Activated naive CD8-positive, alpha-beta T cell treated with anti-CD3 and anti-CD28 coated beads, Interleukin-2, amount 50 U/mL, for 24 hours (primary cell): ENCODE results near the gene CSE1L.
"Not testable (repeated sequence)": the region's sequence is repeated elsewhere in the genome, so short reads cannot be mapped to it uniquely, and the experiment has no call there.

ENCODE experiments used
- ATAC-seq: fragments of 150-1000 bp; cut with Tn5 transposase; one replicate; pipeline ENCODE4 v1.10.0; 2021
- DNase-seq: peaks from one replicate; pipeline ENCODE4 v3.0.0; 2021
- H3K27ac Mint-ChIP-seq: one replicate; pipeline ENCODE4 v1.8.0; 2021; ENCODE audit warnings: mild to moderate bottlenecking, mixed read lengths
- H3K27me3 Mint-ChIP-seq: one replicate; pipeline ENCODE4 v1.8.0; 2021; ENCODE audit warnings: mixed read lengths
- H3K36me3 Mint-ChIP-seq: one replicate; pipeline ENCODE4 v1.8.0; 2021; ENCODE audit warnings: low read depth, mixed read lengths
- H3K4me1 Mint-ChIP-seq: one replicate; pipeline ENCODE4 v1.8.0; 2021; ENCODE audit warnings: mixed read lengths
- H3K4me3 Mint-ChIP-seq: one replicate; pipeline ENCODE4 v1.8.0; 2021; ENCODE audit warnings: mild to moderate bottlenecking, moderate library complexity, mixed read lengths
- H3K9me3 Mint-ChIP-seq: one replicate; pipeline ENCODE4 v1.8.0; 2021; ENCODE audit warnings: mixed read lengths

The CSE1L gene

DNA sequence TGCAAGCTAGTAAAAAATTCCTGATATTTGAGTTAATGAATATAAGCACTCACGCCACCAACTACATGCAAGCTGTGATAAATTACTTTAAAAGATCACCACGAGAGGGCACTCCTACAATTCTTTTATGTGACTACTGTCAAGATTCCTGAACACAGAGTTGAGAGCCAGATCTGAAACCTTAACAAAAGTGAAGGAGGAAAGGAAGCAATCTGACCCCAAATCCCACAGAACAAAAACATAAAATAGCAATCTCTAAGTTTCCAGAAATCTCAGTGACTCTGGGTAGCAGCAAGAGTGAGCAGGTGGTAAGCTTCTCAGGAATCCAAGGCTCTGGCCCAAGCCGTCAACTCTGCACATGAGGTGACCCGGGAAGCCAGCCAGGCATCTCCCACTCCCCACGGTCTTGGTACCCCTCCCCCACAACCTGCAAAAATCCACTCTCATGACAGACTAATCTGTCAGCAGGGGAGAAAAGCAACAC, 86.9 kb downstream of the CSE1L start:
- Mint-ChIP-seq H3K27ac (peak overlapping the region; percentile 5), H3K9me3 (no peaks in the 10 kb centered on the region), H3K4me1 (peaks cover 1% of the 10 kb centered on the region), H3K27me3 (no peaks in the 10 kb centered on the region), H3K4me3 (no peak overlapping the region), H3K36me3 (peaks cover 37% of the 10 kb centered on the region)
- ATAC-seq (no peak), DNase-seq (no peak)

DNA sequence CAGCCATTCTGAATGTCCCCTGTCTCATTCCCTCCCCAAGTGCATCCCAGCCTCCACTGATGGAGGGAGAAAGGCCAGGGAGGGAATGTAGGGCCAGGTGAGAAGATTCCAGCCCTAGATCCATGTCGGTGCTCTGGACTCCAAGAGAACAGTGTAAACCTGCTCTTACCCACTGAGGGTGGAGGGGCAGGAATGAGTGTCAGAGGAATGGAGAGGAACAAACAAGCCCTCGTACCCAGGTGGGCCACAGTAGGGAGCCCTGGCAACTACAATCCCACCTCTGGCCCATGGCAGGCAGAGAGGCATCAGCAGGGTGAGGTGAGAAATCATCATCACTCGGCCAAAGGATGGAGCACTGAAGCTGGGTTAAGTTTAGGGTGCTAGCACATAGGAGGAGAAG, 87.5 kb downstream of the CSE1L start:
- peaks cover 38% of the 10 kb centered on the region for H3K36me3 Mint-ChIP-seq

DNA sequence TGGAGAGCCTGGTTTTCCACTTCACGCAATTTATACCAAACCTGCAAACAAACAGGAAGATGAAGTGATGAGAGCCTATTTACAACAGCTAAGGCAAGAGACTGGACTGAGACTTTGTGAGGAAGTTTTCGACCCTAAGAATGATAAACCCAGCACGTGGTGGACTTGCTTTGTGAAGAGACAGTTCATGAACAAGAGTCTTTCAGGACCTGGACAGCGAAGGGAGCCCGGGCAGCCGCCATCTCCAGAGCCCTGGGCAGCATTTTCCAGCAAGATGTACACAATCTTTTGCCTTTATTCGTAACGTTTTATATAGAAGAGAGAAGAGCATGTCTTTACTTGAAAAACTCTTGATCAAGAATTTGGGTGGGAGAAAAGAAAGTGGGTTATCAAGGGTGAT, 88.7 kb downstream of the CSE1L start:
- Mint-ChIP-seq H3K27ac (peak overlapping the region; percentile 58), H3K36me3 (peaks cover 36% of the 10 kb centered on the region)
- H3K4me3 Mint-ChIP-seq, ATAC-seq, H3K27me3 Mint-ChIP-seq, DNase-seq, H3K9me3 Mint-ChIP-seq, H3K4me1 Mint-ChIP-seq: not testable (repeated sequence)

More for the DNA sequence above, 87.5 kb downstream of the CSE1L start:
- no peak for ATAC-seq
- Mint-ChIP-seq H3K4me3 (no peak overlapping the region), H3K27me3 (no peaks in the 10 kb centered on the region), H3K4me1 (peaks cover 1% of the 10 kb centered on the region), H3K27ac (peak overlapping the region; percentile 5), H3K9me3 (no peaks in the 10 kb centered on the region)
- no peak for DNase-seq

DNA sequence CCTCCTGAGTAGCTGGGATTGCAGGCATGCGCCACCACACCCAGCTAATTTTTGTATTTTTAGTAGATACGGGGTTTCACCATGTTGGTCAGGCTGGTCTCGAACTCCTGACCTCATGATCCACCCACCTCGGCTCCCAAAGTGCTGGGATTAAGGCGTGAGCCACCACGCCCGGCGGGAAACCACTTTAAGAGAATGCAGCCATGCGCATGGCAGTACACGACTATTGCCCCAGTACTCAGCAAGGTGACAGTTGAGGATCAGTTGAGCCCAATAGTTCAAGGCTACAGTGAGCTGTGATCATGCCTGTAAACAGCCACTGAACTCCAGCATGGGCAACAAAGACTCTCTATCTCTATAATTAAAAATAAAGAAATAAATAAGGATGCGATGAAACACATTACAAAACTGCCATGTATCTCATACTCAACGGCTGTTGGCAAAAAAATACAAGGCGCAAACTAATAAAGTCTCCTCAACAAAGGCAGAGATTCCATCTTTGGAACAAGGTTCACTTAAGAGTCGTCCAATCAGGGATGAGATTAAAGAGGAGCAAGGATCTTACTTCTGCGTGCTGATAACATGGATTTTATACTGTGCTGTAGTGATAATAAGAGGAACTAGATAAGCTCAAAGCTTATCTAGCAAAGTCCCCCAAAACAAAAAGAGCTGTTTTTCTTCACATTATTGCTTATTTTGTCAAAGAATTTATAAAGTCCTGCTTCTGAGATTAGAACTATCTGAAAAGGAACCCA, 90.9 kb downstream of the CSE1L start:
- no peak for ATAC-seq
- no peak for DNase-seq
- Mint-ChIP-seq H3K27me3 (no peaks in the 10 kb centered on the region), H3K27ac (no peak overlapping the region), H3K4me1 (no peaks in the 10 kb centered on the region), H3K9me3 (no peaks in the 10 kb centered on the region), H3K36me3 (peaks cover 28% of the 10 kb centered on the region), H3K4me3 (no peak overlapping the region)

DNA sequence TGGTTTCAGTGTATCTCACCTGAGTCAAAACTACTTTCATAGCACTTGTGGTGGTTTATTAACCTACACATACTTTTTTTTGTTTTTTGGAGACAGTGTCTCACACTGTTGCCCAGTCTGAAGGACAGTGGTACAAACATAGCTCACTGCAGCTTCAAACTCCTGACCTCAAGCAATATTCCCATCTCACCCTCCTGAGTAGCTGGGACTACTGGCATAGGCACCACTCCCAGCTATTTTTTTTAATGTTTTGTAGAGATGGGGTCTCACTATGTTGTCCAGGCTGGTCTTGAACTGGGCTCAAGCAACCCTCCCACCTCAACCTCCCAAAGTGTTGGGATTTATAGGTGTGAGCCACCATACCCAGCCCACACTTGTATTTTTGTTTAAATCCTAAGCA, 92.3 kb downstream of the CSE1L start:
- DNase-seq: no peak
- Mint-ChIP-seq H3K27ac (no peak overlapping the region), H3K9me3 (no peaks in the 10 kb centered on the region)

DNA sequence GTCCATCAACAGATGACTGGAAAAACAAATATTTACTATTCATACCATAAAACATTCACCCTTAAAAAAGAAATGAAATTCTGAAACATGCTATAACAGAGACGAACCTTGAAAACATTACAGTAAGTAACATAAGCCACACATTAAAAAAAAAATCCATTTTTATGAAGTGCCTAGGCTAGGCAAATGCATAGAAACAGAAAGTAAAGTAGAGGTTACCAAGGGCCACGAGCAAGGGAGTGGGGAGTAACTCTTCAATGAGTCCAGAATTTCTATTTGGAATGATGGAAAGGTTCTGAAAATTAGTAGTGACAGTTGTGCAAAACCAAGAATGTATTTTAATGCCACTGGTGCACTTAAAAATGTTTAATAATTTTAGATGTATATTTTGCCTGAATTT, 94.3 kb downstream of the CSE1L start:
- H3K4me3 Mint-ChIP-seq: no peak overlapping the region
- H3K36me3 Mint-ChIP-seq: peaks cover 23% of the 10 kb centered on the region
- no peak overlapping the region for H3K27ac Mint-ChIP-seq
- no peaks in the 10 kb centered on the region for H3K9me3 Mint-ChIP-seq
- peaks cover 3% of the 10 kb centered on the region for H3K4me1 Mint-ChIP-seq
- DNase-seq: no peak
- no peak for ATAC-seq
- H3K27me3 Mint-ChIP-seq: no peaks in the 10 kb centered on the region

More for the DNA sequence above, 92.3 kb downstream of the CSE1L start:
- ATAC-seq: no peak
- Mint-ChIP-seq H3K27me3 (no peaks in the 10 kb centered on the region), H3K4me1 (peaks cover 3% of the 10 kb centered on the region), H3K4me3 (no peak overlapping the region), H3K36me3 (peaks cover 24% of the 10 kb centered on the region)

DNA sequence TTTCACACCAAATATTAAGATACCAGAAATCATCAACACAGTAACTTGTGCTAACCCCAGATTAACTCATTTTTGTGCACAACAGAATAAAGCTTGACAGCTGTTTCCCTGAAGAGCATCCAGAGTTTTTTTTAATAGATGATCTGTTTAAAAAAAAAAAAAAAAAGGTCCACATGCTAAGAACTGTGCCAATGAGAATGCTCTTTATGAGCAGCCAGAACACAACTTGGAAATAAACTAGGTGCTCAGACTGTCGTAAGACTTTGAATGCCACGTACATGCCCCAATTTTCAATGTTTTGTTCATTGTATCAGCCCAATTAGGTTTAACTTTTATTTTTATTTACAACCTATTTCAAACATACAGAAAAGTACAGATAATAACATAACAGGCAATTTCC, 94.7 kb downstream of the CSE1L start:
- peaks cover 3% of the 10 kb centered on the region for H3K4me1 Mint-ChIP-seq
- H3K4me3 Mint-ChIP-seq: no peak overlapping the region
- ATAC-seq (no peak), DNase-seq (no peak)
- no peaks in the 10 kb centered on the region for H3K27me3 Mint-ChIP-seq
- peaks cover 21% of the 10 kb centered on the region for H3K36me3 Mint-ChIP-seq
- H3K9me3 Mint-ChIP-seq: no peaks in the 10 kb centered on the region
- H3K27ac Mint-ChIP-seq: no peak overlapping the region
